ENCODE data around the gene PLCXD1.

PLCXD1 gene

DNA sequence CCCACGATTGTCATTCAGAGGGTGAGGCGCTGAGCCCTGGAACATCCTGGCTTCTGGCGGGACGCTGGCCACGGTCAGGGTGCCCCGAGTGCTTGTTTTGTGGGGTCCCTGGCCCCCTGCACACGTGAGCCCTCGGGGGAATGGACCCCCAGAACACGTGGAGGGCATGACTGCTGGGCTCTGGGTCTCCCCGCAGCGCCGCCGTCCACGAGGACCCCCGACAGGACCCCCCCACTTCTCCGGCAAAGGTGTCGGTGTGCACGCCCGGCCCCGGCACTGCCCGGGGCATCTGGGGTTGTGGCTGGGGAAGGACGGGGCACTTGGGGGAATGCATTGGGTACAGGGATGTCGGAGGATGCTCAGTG, 51.3 kb downstream of the PLCXD1 start:
- H3K9ac ChIP-seq (ENCODE audit: low read length): no peak overlapping the region
- H2AFZ ChIP-seq (ENCODE audit: low read length): no peak overlapping the region
- no peaks in the 10 kb centered on the region for H3K27me3 ChIP-seq (ENCODE audit: insufficient read depth, low read length)
- H3K4me1 ChIP-seq (ENCODE audit: insufficient read depth, low read length, severe bottlenecking): peaks cover 4% of the 10 kb centered on the region
- no peak for TF ChIP-seq EZH2 (IDR thresholded peaks at IDR 0.05; ENCODE audit: borderline replicate concordance, low read length)
- TF ChIP-seq, protein P1, sequence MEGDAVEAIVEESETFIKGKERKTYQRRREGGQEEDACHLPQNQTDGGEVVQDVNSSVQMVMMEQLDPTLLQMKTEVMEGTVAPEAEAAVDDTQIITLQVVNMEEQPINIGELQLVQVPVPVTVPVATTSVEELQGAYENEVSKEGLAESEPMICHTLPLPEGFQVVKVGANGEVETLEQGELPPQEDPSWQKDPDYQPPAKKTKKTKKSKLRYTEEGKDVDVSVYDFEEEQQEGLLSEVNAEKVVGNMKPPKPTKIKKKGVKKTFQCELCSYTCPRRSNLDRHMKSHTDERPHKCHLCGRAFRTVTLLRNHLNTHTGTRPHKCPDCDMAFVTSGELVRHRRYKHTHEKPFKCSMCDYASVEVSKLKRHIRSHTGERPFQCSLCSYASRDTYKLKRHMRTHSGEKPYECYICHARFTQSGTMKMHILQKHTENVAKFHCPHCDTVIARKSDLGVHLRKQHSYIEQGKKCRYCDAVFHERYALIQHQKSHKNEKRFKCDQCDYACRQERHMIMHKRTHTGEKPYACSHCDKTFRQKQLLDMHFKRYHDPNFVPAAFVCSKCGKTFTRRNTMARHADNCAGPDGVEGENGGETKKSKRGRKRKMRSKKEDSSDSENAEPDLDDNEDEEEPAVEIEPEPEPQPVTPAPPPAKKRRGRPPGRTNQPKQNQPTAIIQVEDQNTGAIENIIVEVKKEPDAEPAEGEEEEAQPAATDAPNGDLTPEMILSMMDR (IDR thresholded peaks at IDR 0.05; ENCODE audit: low read length): no peak
- no peaks in the 10 kb centered on the region for H3K79me2 ChIP-seq (ENCODE audit: insufficient read depth, low read length)
- H4K20me1 ChIP-seq (ENCODE audit: insufficient read depth, low read length): no peaks in the 10 kb centered on the region
- H3K4me2 ChIP-seq (ENCODE audit: low read length): no peak overlapping the region
- H3K27ac ChIP-seq (ENCODE audit: low read depth, low read length, poor library complexity, severe bottlenecking): no peak overlapping the region
- H3F3A ChIP-seq (ENCODE audit: insufficient read depth, low read length): no peaks in the 10 kb centered on the region
- no peaks in the 10 kb centered on the region for H3K9me2 ChIP-seq (ENCODE audit: low read depth, low read length)
- no peak overlapping the region for H3K4me3 ChIP-seq (ENCODE audit: low read depth, low read length, poor library complexity, severe bottlenecking)
- peaks cover 49% of the 10 kb centered on the region for H3K36me3 ChIP-seq (ENCODE audit: insufficient read depth, low read length)
- H3K9me3 ChIP-seq (ENCODE audit: low read length): no peaks in the 10 kb centered on the region

DNA sequence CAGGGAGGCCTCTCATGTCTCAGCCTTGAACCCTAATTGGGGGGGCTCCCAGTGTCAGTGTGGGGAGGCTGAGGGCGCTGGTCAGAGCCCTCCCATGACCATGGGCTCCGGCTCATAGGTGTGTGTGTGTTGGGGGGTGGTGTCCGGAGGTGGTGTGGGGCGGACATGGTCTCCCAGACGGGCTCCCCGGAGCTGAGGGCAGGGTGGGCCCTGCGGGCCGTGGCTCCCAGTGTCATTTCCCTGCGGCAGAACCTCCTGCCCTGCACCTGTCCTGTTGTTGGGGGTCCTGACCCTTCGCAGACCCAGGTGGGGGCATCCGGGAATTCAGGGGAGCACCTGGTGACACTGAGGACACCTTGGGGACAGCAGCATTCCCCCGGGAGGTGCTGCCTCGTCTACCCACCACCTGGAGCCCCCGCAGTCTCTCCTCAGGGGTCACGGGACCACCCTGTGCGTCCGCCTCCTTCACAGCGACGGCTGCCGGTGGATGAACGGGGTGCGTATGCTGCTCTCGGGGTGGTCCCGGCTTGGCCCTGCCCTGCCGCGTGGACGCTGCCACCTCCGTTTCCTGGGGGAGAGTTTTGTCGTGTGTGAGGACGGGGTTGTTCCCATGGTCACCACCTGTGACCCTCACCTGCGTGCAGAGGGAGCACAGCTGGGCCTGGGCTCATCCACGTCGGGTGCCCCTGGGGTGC, 51.9 kb downstream of the PLCXD1 start:
- H3F3A ChIP-seq (ENCODE audit: insufficient read depth, low read length): no peaks in the 10 kb centered on the region
- H3K79me2 ChIP-seq (ENCODE audit: insufficient read depth, low read length): no peaks in the 10 kb centered on the region
- H4K20me1 ChIP-seq (ENCODE audit: insufficient read depth, low read length): no peaks in the 10 kb centered on the region
- H3K9me2 ChIP-seq (ENCODE audit: low read depth, low read length): no peaks in the 10 kb centered on the region
- H3K9ac ChIP-seq (ENCODE audit: low read length): no peak overlapping the region
- H3K9me3 ChIP-seq (ENCODE audit: low read length): no peaks in the 10 kb centered on the region
- no peaks in the 10 kb centered on the region for H3K27me3 ChIP-seq (ENCODE audit: insufficient read depth, low read length)
- H3K27ac ChIP-seq (ENCODE audit: low read depth, low read length, poor library complexity, severe bottlenecking): no peak overlapping the region
- peaks cover 55% of the 10 kb centered on the region for H3K36me3 ChIP-seq (ENCODE audit: insufficient read depth, low read length)
- no peak overlapping the region for H3K4me3 ChIP-seq (ENCODE audit: low read depth, low read length, poor library complexity, severe bottlenecking)
- H3K4me2 ChIP-seq (ENCODE audit: low read length): no peak overlapping the region
- TF ChIP-seq, protein P1 (IDR thresholded peaks at IDR 0.05; ENCODE audit: low read length): no peak
- TF ChIP-seq EZH2 (IDR thresholded peaks at IDR 0.05; ENCODE audit: borderline replicate concordance, low read length): no peak
- H2AFZ ChIP-seq (ENCODE audit: low read length): no peak overlapping the region
- H3K4me1 ChIP-seq (ENCODE audit: insufficient read depth, low read length, severe bottlenecking): peaks cover 4% of the 10 kb centered on the region

DNA sequence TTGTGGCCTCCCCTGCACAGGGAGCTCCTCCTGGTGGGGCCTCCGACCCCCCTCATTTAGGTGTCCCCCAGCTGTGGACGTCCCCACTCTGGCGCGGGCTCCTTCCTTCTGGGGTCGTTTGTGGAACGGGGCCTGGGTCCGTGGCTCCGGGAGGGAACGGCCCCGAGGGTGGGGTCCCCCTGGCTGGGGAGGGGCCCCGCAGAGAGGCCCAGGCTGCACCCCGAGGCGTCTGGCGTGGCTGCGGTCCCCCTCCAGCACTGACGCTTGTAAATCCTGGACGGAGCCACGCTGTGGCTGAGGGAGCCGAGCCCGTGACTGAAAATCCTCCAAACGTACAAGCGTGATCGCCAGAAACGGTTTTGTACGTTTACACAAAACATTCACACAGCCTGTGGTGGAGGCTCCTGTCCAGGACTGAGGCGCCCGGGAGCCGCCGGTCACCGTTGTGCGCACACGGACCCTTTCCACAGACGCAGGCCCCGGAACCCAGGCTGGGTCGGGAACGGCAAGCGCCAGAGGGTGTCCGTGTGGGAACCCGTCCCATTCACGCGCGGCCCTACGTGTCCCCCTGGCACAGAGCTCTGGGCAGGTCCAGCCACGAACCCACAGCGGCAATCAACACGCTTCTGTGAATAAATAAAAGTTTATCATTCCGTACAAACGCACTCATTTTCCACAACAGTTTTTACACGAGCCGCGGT, 52.6 kb downstream of the PLCXD1 start:
- Histone ChIP-seq H3K9me2 (ENCODE audit: low read depth, low read length) (no peaks in the 10 kb centered on the region), H3K4me1 (ENCODE audit: insufficient read depth, low read length, severe bottlenecking) (peaks cover 4% of the 10 kb centered on the region), H3K79me2 (ENCODE audit: insufficient read depth, low read length) (no peaks in the 10 kb centered on the region), H3K9me3 (ENCODE audit: low read length) (no peaks in the 10 kb centered on the region), H3K4me3 (ENCODE audit: low read depth, low read length, poor library complexity, severe bottlenecking) (no peak overlapping the region), H3F3A (ENCODE audit: insufficient read depth, low read length) (no peaks in the 10 kb centered on the region), H3K9ac (ENCODE audit: low read length) (no peak overlapping the region), H2AFZ (ENCODE audit: low read length) (no peak overlapping the region), H3K36me3 (ENCODE audit: insufficient read depth, low read length) (peaks cover 62% of the 10 kb centered on the region), H3K27me3 (ENCODE audit: insufficient read depth, low read length) (no peaks in the 10 kb centered on the region), H3K4me2 (ENCODE audit: low read length) (no peak overlapping the region), H3K27ac (ENCODE audit: low read depth, low read length, poor library complexity, severe bottlenecking) (no peak overlapping the region), H4K20me1 (ENCODE audit: insufficient read depth, low read length) (no peaks in the 10 kb centered on the region)
- TF ChIP-seq EZH2 (IDR thresholded peaks at IDR 0.05; ENCODE audit: borderline replicate concordance, low read length): no peak
- TF ChIP-seq, protein P1 (IDR thresholded peaks at IDR 0.05; ENCODE audit: low read length): no peak
